Calu3 (cell line): ENCODE measurements around the gene HSPG2. TPM values are rescaled to one million over a fixed set of nuclear protein-coding genes. Genes with fewer than 3 reads are reported as not detected.

Source experiments
- BruUV-seq: library from RNA; stranded (reverse); fragments of 400-500 nt; replicated peaks from 2 replicates; lab custom pipeline; 2021; lab: Mats Ljungman, UMichigan
- CTCF ChIA-PET: fragments of 300-600 bp; sonication (Branson Sonifier 250); formaldehyde crosslinking; loops from one replicate; lab custom pipeline; 2022; ENCODE audit warnings: antibody characterized with exemption; lab: Charles Lee
- DNase-seq: peaks from one replicate; pipeline ENCODE4 v3.0.0; 2022
- H3K27ac Mint-ChIP-seq: one replicate; pipeline ENCODE4 v1.8.0; 2022; ENCODE audit warnings: mixed read lengths; ENCODE audit not compliant: unreplicated experiment
- H3K27me3 Mint-ChIP-seq: one replicate; pipeline ENCODE4 v1.8.0; 2022; ENCODE audit warnings: mixed read lengths; ENCODE audit not compliant: unreplicated experiment
- H3K36me3 Mint-ChIP-seq: one replicate; pipeline ENCODE4 v1.8.0; 2022; ENCODE audit warnings: mild to moderate bottlenecking, moderate library complexity, mixed read lengths; ENCODE audit not compliant: insufficient read depth, unreplicated experiment
- H3K4me1 Mint-ChIP-seq: one replicate; pipeline ENCODE4 v1.8.0; 2022; ENCODE audit warnings: mild to moderate bottlenecking, low read depth, mixed read lengths; ENCODE audit not compliant: unreplicated experiment
- H3K4me3 Mint-ChIP-seq: one replicate; pipeline ENCODE4 v1.8.0; 2022; ENCODE audit warnings: mild to moderate bottlenecking, low read depth, moderate library complexity, mixed read lengths; ENCODE audit not compliant: unreplicated experiment
- H3K9me3 Mint-ChIP-seq: one replicate; pipeline ENCODE4 v1.8.0; 2022; ENCODE audit warnings: low read depth, mixed read lengths; ENCODE audit not compliant: unreplicated experiment
- intact Hi-C: fragments of 100-400 bp; cut with micrococcal nuclease; formaldehyde crosslinking; loops from one replicate; pipeline ENCODE4 v1.10.0; 2022; ENCODE audit not compliant: unreplicated experiment
- total RNA-seq: library from RNA; stranded (reverse); gene quantifications from 2 replicates; pipeline ENCODE4 v1.2.3, GENCODE V29; 2022
- TF ChIP-seq, protein P1 (sequence below): fragments of 200-600 bp; IDR thresholded peaks from one replicate; pipeline ENCODE4 v1.8.0; 2022; ENCODE audit warnings: antibody characterized with exemption; ENCODE audit not compliant: unreplicated experiment

The HSPG2 gene
- total RNA-seq, 1 experiment from 2014 or later, result 397 TPM

DNA sequence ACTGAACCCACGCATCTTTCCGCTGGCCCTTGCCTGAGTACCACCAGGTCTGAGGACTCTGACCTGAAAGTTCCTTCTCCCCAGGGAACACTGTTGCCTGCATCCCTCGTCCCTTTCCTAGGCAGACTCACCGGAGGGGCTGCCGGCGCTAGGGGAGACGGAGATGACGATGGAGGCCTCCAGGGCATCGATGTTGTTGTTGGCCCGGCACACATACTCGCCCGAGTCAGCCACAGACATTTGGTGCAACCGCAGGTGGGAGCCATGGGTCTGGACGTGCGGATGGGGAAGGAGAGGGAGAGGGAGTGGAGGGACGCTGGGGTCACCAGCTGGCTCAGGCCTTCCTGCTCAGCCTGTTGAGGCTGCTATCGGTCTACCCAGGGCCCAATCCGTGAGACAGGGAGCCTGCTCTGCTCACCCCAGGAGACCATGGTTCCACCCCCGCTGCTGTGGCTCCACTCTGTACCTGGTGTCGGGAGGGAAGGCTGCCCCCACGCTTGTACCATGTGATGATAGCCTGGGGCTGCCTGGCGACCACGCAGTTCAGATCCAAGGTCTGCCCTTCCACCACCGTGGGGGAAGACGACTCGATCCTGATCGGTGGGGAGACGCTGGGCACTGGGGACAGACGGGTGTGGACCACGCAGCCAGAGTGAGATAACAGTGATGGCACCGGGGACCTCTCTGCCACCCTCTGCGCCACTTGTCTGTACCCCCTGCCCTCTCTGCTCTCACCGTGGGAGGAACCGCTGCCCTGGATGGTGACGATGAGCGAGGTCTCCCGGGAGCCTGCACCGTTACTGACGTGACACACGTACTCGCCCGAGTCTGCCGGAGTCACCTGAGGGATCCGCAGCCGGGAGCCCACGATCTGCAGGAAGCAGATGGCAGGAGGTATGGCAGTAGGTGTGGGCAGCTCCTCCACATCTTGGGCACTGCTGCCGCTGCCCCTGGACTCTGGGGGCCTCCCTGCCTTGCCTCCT is 89.6 kb downstream of the HSPG2 start:
- Mint-ChIP-seq H3K4me3 (no peak overlapping the region), H3K4me1 (no peaks in the 10 kb centered on the region), H3K9me3 (no peaks in the 10 kb centered on the region), H3K27me3 (no peaks in the 10 kb centered on the region), H3K27ac (no peak overlapping the region), H3K36me3 (peaks cover 59% of the 10 kb centered on the region)
- TF ChIP-seq, protein P1, sequence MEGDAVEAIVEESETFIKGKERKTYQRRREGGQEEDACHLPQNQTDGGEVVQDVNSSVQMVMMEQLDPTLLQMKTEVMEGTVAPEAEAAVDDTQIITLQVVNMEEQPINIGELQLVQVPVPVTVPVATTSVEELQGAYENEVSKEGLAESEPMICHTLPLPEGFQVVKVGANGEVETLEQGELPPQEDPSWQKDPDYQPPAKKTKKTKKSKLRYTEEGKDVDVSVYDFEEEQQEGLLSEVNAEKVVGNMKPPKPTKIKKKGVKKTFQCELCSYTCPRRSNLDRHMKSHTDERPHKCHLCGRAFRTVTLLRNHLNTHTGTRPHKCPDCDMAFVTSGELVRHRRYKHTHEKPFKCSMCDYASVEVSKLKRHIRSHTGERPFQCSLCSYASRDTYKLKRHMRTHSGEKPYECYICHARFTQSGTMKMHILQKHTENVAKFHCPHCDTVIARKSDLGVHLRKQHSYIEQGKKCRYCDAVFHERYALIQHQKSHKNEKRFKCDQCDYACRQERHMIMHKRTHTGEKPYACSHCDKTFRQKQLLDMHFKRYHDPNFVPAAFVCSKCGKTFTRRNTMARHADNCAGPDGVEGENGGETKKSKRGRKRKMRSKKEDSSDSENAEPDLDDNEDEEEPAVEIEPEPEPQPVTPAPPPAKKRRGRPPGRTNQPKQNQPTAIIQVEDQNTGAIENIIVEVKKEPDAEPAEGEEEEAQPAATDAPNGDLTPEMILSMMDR, result no peak
- CTCF ChIA-PET, result interaction anchor here (0.6 kb wide), 1 partner anchor 934 kb away, joined by 4 read pairs; no protein-coding TSS in a partner anchor
- no TSS peak for BruUV-seq
- intact Hi-C loops, result no loop called here
- no peak for DNase-seq

DNA sequence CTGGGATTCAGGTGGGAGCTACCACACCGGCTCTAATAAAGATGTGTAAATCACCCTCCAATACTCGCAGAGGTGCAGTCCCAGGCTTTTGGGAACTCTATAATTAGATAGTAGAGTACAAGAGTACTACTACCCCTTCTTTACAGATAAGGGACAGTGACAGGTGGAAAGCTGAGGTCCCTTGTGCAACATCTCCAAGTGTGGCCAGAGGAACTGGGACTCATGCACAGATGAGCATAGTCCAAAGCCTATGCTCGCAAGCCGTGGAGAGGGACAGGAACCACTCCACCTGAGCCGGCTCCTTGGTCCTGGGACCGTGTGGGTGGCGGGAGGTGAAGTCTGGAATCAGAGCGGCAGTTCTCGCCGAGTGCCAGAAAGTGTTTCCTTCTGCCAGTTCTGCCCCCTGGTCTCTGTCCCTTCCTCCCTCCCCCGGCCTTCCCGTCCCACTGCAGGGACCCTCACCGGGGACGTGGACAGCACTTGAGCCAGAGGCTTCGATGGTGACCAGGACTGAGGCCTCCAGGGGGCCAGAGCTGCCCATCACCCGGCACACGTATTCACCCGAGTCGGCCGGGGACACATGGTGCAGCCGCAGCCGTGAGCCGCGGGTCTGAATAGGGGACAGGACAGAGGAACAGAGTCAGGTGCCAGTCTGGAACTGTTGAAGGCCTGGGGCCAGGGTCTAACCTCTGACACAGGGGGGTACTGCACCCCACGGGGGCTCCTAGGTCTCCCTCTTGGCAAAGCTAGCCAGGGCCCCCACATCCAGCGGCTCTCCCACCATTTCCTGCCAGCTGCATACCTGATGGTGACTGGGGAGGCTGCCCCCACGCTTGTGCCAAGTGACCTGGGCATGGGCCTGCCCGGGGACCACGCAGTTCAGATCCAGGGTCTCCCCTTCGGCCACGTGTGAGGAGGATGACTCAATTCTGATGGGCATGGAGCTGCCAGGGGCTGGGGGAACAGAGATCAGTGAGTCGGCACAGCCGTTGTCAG is 91.2 kb downstream of the HSPG2 start:
- Mint-ChIP-seq H3K27ac (no peak overlapping the region), H3K9me3 (no peaks in the 10 kb centered on the region), H3K36me3 (peaks cover 57% of the 10 kb centered on the region), H3K27me3 (no peaks in the 10 kb centered on the region), H3K4me1 (no peaks in the 10 kb centered on the region), H3K4me3 (no peak overlapping the region)
- no peak for DNase-seq
- no TSS peak for BruUV-seq
- TF ChIP-seq, protein P1, result no peak
- intact Hi-C loops, result no loop called here
- CTCF ChIA-PET, result interaction anchor here (0.7 kb wide), 1 partner anchor 14 kb away, joined by 3 read pairs; no protein-coding TSS in a partner anchor

DNA sequence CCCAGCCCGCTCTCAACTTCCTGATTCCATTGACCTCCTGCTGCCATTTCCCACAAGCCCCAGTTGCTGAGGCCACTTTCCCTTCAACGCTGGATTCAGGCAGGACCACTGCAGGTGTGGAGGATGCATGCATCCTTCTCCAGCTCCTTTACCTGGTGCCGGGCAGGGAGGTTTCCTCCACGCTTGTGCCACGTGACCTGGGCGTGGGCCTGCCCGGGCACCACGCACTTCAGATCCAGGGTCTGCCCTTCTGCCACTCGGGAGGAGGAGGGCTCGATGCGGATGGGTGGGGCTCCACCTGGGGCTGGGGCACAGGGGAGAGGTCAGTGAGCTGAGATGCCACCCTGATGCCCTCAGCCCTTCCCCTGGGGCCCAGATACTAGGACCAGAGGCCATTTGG is 93.1 kb downstream of the HSPG2 start:
- H3K4me1 Mint-ChIP-seq, result no peaks in the 10 kb centered on the region
- peaks cover 56% of the 10 kb centered on the region for H3K36me3 Mint-ChIP-seq
- intact Hi-C loops, result no loop called here
- no peaks in the 10 kb centered on the region for H3K27me3 Mint-ChIP-seq
- no peak for DNase-seq
- CTCF ChIA-PET, result no interaction called here
- TF ChIP-seq, protein P1, result no peak
- BruUV-seq, result no TSS peak
- no peak overlapping the region for H3K27ac Mint-ChIP-seq
- no peaks in the 10 kb centered on the region for H3K9me3 Mint-ChIP-seq
- H3K4me3 Mint-ChIP-seq, result no peak overlapping the region

DNA sequence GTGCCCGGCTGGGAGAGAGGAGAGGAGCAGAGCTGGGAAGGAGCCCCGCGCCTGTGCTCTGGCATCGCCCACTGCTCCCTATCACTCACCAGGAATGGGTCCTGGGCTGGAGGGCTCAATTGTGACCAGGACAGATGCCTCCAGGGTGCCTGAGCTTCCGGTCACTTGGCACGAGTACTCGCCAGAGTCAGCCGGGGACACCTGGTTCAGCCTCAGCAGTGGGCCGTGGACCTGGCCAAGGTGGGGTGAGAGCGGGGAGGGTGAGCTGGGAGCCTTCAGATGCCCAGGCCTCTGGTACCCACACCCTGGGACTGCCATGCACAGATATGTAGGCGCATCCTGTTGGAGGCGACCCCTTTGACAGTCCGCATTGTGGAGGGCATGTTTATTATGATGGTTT is 93.9 kb downstream of the HSPG2 start:
- no TSS peak for BruUV-seq
- no peak for DNase-seq
- intact Hi-C loops, result no loop called here

More for the DNA sequence above, 93.9 kb downstream of the HSPG2 start:
- no peaks in the 10 kb centered on the region for H3K27me3 Mint-ChIP-seq
- H3K9me3 Mint-ChIP-seq, result no peaks in the 10 kb centered on the region
- peaks cover 55% of the 10 kb centered on the region for H3K36me3 Mint-ChIP-seq
- H3K4me3 Mint-ChIP-seq, result no peak overlapping the region
- TF ChIP-seq, protein P1, result no peak
- no peaks in the 10 kb centered on the region for H3K4me1 Mint-ChIP-seq
- peak overlapping the region; percentile 58 for H3K27ac Mint-ChIP-seq
- CTCF ChIA-PET, result no interaction called here
